Smooth muscle cell (in vitro differentiated cells): Measurements from ENCODE around the gene SLC50A1. TPM values are rescaled to one million over a fixed set of nuclear protein-coding genes. Genes with fewer than 3 reads are reported as not detected.
"Not testable (repeated sequence)": the region's sequence is repeated elsewhere in the genome, so short reads cannot be mapped to it uniquely, and the experiment has no call there.

Source experiments
- DNase-seq: peaks from one replicate; lab custom pipeline; 2025; ENCODE audit not compliant: unreplicated experiment; lab: John Stamatoyannopoulos, UW
- H2AFZ ChIP-seq: fragments of 200-600 bp; sonication (generic); 2 replicates; pipeline ENCODE4 v1.6.0; 2016; ENCODE audit warnings: antibody characterized with exemption, low read depth, mild to moderate bottlenecking
- H3F3A ChIP-seq: fragments of 200-600 bp; sonication (generic); 2 replicates; pipeline ENCODE4 v1.6.0; 2017; ENCODE audit warnings: antibody characterized with exemption, low read depth
- H3K27ac ChIP-seq: fragments of 200-600 bp; sonication (generic); 2 replicates; pipeline ENCODE4 v1.5.1; 2016; ENCODE audit warnings: low read depth, mild to moderate bottlenecking
- H3K27me3 ChIP-seq: fragments of 200-600 bp; sonication (generic); 2 replicates; pipeline ENCODE4 v1.6.1; 2016; ENCODE audit warnings: low read depth, mild to moderate bottlenecking
- H3K36me3 ChIP-seq: fragments of 200-600 bp; sonication (generic); 2 replicates; pipeline ENCODE4 v1.5.1; 2016; ENCODE audit warnings: low read depth
- H3K4me1 ChIP-seq: fragments of 200-600 bp; sonication (generic); 2 replicates; pipeline ENCODE4 v1.5.1; 2016; ENCODE audit warnings: low read depth
- H3K4me2 ChIP-seq: fragments of 200-600 bp; sonication (generic); 2 replicates; pipeline ENCODE4 v1.6.0; 2016; ENCODE audit warnings: mild to moderate bottlenecking
- H3K4me3 ChIP-seq: fragments of 200-600 bp; sonication (generic); 2 replicates; pipeline ENCODE4 v1.5.1; 2016; ENCODE audit warnings: mild to moderate bottlenecking
- H3K79me2 ChIP-seq: fragments of 200-600 bp; sonication (generic); 2 replicates; pipeline ENCODE4 v1.6.0; 2016; ENCODE audit warnings: low read depth, mild to moderate bottlenecking
- H3K9ac ChIP-seq: fragments of 200-600 bp; sonication (generic); 2 replicates; pipeline ENCODE4 v1.6.0; 2016; ENCODE audit warnings: low read depth
- H3K9me3 ChIP-seq: fragments of 200-600 bp; sonication (generic); replicated peaks from 2 replicates; pipeline ENCODE4 v1.5.1; 2016; ENCODE audit warnings: low read depth
- H4K20me1 ChIP-seq: fragments of 200-600 bp; sonication (generic); 2 replicates; pipeline ENCODE4 v1.6.0; 2016; ENCODE audit warnings: low read depth
- WGBS: methylation state at CpG from one replicate; pipeline ENCODE4 v1.1.7; 2016; ENCODE audit warnings: low lambda C conversion rate; 5-methylcytosine and 5-hydroxymethylcytosine counted together
- polyA plus RNA-seq: library from polyadenylated mRNA; unstranded; fragments of >200 nt; fragmentation: Nextera tagmentation; extraction: Ambion mirVana; gene quantifications from 2 replicates; pipeline ENCODE4 v1.2.1, GENCODE V29; 2016
- total RNA-seq: library from RNA; depleted of rRNA; stranded (reverse); fragments of >200 nt; gene quantifications from 2 replicates; pipeline ENCODE4 v1.2.3, GENCODE V29; 2014
- TF ChIP-seq, protein P1 (sequence below): fragments of 200-600 bp; sonication (generic); IDR thresholded peaks from 2 replicates; pipeline ENCODE4 v1.5.1; 2017; ENCODE audit warnings: borderline replicate concordance, mild to moderate bottlenecking, antibody characterized with exemption; ENCODE audit not compliant: insufficient read depth, poor library complexity, severe bottlenecking

The SLC50A1 gene
- total and polyA plus RNA-seq, 2 experiments from 2014 or later, result 44.7 to 98.0 TPM

DNA sequence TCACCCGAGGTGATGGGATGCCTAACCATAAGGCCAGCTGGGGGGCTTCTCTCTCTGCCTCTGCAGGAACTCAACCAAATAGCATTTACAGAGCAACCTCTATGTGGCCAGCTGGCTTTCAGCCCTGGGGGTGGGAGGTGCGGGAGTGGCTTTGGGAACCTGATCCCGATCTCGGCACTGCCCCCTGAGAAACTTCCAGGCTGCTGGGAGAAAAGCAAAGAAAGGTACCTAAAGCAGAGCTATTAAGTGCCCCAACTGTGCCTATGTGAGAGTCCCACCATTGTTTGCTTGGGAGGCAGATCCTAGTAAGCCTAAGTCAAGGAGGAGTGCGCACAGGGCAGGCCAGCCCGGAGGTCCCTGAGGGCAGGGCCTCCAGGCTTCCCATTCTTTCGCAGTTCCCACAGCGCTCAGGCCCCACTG is 30.4 kb downstream of the SLC50A1 start:
- Histone ChIP-seq H2AFZ (no peak overlapping the region), H3K27me3 (no peaks in the 10 kb centered on the region), H3K4me2 (no peak overlapping the region), H3K27ac (no peak overlapping the region), H3K79me2 (peaks cover 4% of the 10 kb centered on the region), H3K9me3 (no peaks in the 10 kb centered on the region), H3F3A (no peaks in the 10 kb centered on the region), H4K20me1 (no peaks in the 10 kb centered on the region), H3K9ac (no peak overlapping the region), H3K36me3 (no peaks in the 10 kb centered on the region), H3K4me1 (peaks cover 8% of the 10 kb centered on the region), H3K4me3 (no peak overlapping the region)
- WGBS, result 64% methylated on average over 8 of the region's 8 CpGs
- DNase-seq, result no peak
- TF ChIP-seq, protein P1, sequence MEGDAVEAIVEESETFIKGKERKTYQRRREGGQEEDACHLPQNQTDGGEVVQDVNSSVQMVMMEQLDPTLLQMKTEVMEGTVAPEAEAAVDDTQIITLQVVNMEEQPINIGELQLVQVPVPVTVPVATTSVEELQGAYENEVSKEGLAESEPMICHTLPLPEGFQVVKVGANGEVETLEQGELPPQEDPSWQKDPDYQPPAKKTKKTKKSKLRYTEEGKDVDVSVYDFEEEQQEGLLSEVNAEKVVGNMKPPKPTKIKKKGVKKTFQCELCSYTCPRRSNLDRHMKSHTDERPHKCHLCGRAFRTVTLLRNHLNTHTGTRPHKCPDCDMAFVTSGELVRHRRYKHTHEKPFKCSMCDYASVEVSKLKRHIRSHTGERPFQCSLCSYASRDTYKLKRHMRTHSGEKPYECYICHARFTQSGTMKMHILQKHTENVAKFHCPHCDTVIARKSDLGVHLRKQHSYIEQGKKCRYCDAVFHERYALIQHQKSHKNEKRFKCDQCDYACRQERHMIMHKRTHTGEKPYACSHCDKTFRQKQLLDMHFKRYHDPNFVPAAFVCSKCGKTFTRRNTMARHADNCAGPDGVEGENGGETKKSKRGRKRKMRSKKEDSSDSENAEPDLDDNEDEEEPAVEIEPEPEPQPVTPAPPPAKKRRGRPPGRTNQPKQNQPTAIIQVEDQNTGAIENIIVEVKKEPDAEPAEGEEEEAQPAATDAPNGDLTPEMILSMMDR, result no peak

DNA sequence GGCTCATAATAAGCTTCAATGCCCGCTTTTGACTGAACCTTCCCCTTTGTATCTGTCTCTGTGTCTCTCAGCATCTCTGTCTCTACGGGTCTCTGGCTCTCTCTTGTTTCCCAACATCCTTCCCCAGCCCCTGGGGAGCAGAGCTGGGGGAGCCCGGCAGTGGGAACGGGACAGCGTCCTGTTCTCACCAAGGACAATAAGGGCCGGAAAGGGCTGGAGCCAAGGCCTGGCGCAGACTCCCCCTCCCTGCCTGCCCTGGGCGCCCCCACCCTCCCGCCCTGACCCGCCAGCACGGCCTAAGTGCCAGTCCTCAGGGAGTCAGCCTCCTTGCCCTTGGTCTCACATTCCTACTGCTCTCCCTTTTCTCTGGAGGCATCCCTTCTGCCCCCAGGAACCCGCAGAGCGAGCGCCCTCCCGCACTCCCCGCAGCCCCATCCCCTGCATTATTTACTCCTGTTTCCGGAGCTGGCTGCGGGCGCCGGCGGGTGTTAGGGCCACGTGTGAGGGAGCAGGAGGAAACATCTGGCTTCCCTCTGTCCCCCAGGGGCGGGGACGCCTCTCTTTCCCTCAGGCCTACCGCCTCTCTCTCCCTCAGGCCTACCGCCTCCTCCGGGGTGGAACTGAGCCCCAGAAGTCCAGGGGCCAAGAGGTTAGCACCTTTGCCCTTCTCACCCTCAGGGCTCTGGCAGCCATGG is 31.0 kb downstream of the SLC50A1 start:
- TF ChIP-seq, protein P1, result no peak
- Histone ChIP-seq H3K9me3 (no peaks in the 10 kb centered on the region), H3K79me2 (peaks cover 9% of the 10 kb centered on the region), H3K9ac (no peak overlapping the region), H3K27me3 (no peaks in the 10 kb centered on the region), H3F3A (no peaks in the 10 kb centered on the region), H3K4me3 (no peak overlapping the region), H3K36me3 (no peaks in the 10 kb centered on the region), H3K4me2 (no peak overlapping the region), H3K4me1 (peaks cover 8% of the 10 kb centered on the region), H4K20me1 (no peaks in the 10 kb centered on the region), H3K27ac (no peak overlapping the region), H2AFZ (no peak overlapping the region)
- DNase-seq, result no peak
- WGBS, result 41% methylated on average over 19 of the region's 27 CpGs

DNA sequence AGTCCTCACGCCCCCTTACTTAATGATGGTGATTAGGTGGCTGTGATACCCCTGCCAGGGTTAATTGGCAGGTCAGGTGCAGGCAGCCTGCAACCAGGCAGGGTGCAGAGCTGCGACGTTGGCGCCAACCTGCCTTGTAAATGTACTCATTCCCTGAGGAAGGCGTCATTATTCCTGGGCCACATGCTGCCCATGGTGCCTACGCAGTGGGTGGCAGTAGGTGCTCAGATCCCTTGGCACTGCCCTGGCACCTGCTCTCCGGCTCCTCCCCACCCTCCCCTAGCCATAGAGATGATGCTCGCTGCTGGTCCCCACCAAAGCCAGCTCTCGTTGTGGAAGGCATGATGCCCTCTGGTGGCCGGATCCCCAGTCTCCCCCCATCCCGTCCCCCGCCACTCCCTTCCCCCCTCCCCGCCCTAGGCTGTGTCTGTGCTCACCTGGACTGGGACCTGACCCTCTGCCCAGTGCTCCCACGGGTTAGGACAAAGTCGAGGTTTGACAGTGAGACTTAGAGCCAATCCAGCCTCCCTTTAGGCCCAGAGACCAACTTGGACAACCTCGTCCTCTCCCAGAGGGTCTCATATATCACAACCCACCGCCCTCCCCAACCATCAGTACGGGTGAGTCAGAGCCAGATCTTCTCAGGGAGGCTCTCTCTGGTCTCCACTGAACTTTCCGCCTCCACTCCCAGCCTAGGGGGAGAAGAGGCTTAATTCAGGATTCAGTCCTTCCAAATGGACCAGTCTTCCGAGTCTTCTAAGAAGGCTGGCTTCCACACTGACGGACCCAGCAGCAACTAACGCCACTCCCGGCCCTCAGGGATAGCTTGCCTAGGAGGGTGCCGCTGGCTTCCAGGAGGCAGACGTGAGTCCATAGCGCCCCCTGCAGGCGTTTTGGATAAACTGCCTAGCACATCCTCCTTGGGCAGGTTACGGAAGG is 31.8 kb downstream of the SLC50A1 start:
- TF ChIP-seq, protein P1, result peak; percentile 93
- Histone ChIP-seq H2AFZ (no peak overlapping the region), H4K20me1 (no peaks in the 10 kb centered on the region), H3K4me3 (peak overlapping the region; percentile 27), H3K4me2 (peak overlapping the region; percentile 60), H3K9ac (no peak overlapping the region), H3K9me3 (no peaks in the 10 kb centered on the region), H3K27me3 (no peaks in the 10 kb centered on the region), H3K4me1 (peaks cover 13% of the 10 kb centered on the region), H3F3A (no peaks in the 10 kb centered on the region), H3K36me3 (no peaks in the 10 kb centered on the region), H3K27ac (no peak overlapping the region), H3K79me2 (peaks cover 16% of the 10 kb centered on the region)
- DNase-seq, result peak; percentile 46
- 11% methylated on average over 26 of the region's 28 CpGs for WGBS

DNA sequence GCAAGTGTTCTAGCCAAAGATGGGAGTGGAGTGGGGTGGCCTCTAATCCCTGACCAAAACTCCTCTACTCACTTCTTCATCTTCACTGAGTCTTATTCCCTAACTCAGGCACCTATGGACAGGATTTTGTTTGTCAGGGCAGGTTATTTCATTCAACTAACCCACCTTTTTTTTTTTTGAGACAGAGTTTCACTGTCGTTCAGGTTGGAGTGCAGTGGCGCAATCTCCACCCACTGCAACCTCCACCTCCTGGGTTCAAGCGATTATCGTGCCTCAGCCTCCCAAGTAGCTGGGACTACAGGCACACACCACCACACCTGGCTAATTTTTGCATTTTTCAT is 32.4 kb downstream of the SLC50A1 start:
- WGBS, result 67% methylated on average over 4 of the region's 4 CpGs

More for the DNA sequence above, 32.4 kb downstream of the SLC50A1 start:
- H3K4me3 ChIP-seq, H2AFZ ChIP-seq, H3K27ac ChIP-seq, DNase-seq, H3K36me3 ChIP-seq, H3K9ac ChIP-seq, H3F3A ChIP-seq, H3K27me3 ChIP-seq, H4K20me1 ChIP-seq, H3K9me3 ChIP-seq: not testable (repeated sequence)
- H3K4me1 ChIP-seq, result peaks cover 13% of the 10 kb centered on the region
- peaks cover 16% of the 10 kb centered on the region for H3K79me2 ChIP-seq
- peak overlapping the region; percentile 60 for H3K4me2 ChIP-seq
